IPS DF 19.7 (cell line): ENCODE data around the gene MDP1.
"Not testable (repeated sequence)": the region's sequence is repeated elsewhere in the genome, so short reads cannot be mapped to it uniquely, and the experiment has no call there.

Source experiments
- DNase-seq: peaks from one replicate; pipeline ENCODE4 v3.0.0-alpha.2; 2013; ENCODE audit warnings: low read depth, low spot score

Gene MDP1

DNA sequence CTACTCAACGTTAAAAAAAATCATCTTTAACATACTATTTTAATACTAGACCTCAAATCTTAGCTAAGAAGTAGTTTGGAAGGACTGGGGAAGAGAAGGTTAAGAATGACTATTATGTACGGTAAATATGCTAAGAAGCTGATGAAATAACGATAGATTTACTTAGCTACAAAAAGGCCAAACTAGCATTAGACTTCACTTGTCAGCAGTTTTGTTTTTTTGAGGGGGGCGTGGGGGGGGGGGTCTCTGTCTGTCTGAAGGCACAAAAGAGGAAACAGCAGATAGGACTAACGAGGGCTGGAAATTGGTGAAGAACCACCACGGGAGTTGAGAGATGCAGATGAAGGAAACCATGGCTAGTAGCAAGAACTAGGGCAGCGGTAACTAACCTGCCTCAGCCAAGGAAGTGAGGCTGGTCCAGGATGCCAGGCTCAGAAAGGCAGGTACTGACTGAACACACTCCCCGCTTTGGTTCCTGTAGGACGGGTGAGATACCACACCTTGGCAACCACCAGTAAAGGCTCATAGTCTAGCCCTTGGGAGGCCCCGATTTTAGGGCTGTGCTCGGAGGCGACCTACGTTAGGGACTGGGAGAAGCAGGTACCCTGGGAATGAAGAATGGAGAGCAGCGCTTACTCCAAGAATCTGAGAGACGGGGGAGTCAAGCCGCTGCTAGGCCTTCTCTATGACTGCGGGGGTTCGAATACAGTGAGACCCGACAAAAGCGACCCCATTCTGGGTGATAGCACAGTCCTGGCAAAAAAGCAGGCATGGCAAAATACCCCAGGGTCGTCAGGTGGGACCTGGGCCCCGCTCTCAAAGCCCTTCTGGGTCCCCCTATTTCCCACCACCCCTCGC, 15.6 kb upstream of the MDP1 start:
- DNase-seq: no peak

DNA sequence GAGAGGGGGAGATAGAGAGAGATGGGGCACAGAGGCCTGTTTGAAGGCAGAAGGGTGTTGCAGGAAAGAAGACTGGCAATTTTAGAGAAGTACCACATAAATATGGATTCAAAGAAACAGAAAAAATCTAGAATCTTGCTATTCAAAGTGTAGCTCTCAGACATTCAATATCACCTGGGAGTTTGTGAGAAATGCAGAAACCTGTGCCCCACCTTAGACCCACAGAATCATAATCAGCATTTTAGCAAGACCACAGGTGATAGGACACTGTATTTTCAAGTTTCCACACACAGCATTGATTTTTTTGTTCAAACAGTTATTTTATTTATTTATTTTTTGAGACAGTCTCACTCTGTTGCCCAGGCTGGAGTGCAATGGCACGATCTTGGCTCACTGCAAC, 13.0 kb upstream of the MDP1 start:
- DNase-seq: no peak

DNA sequence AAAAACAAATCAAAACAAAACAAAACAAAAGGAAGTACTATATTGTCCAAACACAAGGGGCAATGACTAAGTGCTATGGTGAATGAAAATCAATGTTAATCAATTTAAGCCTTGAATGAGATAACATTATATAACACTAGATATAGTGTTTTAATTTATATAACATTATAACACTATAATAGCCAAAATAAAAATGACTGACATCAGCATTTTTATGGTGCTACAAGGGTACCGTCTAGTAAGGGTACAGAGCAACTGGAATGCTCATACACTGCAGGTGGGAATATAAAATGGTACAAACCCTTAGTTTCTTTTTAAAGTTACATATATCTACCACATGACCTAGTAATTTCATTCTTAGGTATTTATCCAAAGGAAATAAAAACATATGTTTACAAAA, 10.6 kb upstream of the MDP1 start:
- DNase-seq: no peak

DNA sequence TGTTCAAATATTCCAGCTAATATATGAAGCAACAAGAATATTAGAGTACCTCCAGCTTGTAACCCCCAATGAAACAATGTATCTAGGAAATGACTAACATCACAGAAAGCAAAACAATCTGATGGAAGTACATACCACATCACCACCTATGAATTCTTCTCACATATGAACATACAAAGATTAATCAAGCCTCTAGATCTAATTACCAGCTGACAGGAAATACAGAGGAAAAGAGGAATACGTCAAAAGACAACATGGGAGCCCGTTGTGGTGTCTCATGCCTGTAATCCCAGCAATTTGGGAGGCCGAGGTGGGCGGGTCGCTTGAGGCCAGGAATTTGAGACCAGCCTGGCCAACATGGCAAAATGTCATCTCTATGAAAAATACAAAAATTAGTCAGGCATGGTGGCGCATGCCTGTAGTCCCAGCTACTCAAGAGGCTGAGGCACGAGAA, 8.8 kb upstream of the MDP1 start:
- no peak for DNase-seq

DNA sequence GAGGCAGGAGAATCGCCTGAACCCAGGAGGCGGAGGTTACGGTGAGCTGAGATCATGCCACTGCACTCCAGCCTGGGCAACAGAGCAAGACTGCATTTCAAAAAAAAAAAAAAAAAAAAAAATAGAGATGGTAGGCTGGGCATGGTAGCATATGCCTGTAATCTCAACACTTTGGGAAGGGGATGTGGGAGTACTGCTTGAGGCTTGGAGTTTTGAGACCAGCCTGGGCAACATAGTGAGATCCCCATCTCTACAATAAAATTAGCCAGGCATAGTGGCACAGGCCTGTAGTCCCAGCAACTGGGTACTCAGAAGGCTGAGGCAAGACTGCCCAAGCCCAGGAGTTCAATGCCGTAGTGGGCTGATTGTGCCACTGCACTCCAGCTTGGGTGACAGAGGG, 7.1 kb upstream of the MDP1 start:
- not testable (repeated sequence) for DNase-seq

DNA sequence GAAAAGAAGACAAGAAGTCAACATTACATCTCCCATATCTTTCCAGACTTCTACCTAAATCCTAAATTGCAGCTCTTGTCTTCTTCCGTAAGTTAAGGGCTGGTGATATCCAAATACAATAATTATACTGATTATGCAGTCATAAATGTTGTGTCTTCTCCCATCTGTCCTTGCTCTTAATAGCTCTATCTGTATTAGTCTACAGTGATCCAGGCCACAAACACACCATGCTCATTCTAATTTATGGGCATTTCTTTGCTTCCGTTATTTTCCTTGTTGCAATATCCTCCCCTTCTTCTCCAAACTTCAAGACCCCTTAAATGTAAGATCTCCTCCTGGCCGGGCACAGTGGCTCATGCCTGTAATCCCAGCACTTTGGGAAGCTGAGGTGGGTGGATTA, 3.7 kb upstream of the MDP1 start:
- no peak for DNase-seq

DNA sequence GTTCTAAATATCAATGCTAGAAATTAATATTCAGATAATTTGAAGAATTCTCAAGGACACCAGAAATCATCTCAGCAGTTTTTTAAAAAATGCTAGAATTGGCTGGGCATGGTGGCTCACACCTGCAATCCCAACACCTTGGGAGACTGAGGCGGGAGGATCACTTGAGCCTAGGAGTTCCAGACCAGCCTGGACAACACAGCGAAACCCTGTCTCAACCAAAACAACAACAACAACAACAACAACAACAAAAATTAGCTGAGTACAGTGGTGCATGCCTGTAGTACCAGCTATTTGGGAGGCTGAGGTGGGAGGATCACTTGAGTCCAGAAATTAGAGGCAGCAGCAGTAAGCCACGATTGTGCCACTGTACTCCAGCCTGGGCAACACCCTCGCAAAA, 3.2 kb upstream of the MDP1 start:
- DNase-seq: no peak

DNA sequence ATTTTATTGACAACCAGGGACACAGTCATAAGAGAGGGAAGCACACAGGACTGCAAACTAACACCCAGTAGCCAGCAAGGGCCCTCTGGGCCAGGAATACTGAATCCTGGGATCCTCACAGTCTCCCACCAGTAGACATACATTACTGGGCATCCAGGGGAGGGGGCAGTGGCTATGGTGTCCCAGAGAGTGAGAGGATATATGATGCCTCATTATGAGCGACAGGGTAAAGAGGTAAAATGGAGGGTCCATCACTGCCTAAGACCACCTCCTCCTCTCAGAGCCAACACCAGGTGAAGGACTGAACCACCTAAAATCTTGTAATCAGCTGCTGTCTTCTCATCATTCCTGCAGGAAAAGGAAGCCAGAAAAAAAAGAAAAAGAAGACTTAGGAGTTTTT, 1.0 kb upstream of the MDP1 start:
- not testable (repeated sequence) for DNase-seq

DNA sequence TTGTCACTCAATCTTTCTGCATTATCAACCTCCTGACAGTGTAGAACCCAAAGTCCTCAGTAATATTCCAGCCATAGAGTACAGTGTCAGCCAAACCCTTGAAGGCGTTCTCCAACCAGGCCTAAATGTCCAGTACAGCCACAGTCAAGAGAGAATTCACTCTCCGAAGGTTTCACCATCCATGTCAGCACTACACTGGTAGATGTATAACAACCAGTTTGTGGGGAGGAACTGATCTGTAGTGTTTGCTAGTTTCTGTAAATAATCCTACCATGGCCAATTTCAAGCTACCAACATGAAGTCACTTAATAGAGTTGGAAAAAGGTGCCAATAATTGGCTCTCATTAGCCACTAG, 456 bp upstream of the MDP1 start:
- no peak for DNase-seq

DNA sequence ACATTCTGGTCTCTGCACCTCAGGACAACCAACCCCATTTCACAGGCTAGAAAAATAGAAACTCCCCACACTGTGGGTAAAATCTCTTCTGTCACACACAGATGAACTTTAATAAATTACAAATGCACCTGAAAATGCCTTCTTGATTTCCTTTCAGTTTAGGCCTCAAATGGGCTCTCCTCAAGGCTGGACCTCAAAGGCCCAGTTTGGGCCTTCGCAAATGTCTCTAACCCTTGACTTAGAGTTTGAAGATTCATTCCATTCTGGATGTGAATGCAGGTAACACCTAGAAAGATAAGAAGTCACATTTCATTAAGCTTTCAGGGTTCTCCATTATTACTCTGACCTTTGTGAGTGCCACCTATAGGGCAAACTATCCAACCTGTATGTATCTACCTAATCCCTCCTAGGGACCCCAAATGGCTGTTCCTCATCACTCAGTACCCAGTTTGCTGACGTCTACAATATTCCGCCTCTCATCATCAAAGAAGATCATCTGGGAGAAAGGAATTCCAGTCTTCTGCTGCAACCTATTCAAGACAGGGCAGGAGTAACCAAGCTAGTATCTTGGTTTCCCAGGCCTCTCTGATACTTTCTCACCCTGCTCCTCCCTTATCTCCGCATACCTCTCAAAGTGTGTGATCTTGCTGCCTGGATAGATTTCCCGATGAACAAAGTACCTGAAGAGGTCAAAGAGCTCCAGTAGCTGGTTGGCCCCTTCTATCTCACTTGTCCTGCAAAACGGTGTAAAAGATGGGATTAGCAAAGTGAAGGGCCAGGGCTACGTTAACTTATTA, 1.8 kb downstream of the MDP1 start:
- DNase-seq: no peak

DNA sequence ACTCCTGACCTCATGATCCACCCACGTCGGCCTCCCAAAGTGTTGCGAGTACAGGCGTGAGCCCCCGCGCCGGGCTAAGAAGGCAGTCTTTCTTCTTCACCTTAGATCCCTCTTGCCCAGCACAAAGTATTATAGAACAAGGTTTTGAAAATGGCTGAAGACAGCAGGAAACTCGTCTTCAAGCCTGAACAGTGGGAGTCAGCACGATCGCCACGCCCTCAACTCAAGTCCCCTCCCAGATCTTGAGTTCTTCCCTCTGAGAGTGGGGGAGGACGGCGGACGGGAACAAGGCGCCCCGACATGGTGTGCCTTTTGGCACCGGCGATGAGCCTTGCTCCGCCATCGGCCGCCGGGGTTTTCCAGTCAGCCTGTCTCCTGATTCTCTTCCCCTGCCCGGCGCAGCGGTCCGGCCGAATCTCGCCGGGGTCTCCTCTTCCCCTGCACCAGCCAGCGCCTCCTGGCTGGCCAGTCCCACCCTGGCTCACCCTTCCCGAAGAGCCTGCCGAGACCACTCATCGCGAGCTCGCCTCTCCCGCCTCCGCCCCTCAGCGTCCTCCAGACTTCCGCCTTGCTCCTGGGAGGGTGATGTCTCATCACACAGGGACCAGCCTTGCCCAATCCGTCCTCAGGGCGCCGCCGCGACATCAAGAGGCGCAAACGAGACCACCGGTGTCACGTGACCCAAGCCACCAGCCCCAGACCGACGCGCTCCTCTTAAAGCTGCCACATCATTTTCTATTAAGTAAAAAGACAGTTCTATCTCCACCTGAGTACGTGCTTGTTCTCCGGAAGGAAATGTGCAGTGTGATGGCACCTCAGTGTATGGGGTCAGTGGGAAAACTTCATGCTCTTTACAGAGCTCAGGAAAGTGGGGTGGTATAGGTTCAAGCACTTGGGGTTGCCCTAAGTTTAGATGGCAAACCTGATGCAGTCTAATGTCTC, 2.7 kb downstream of the MDP1 start, which contains the start of gene CHMP4A:
Gene CHMP4A, minus strand, starts transcription at position 565 of the 942 bp plus-strand sequence. Its CDS starts 49 bp downstream, at position 516.
- peak; percentile 93 for DNase-seq

DNA sequence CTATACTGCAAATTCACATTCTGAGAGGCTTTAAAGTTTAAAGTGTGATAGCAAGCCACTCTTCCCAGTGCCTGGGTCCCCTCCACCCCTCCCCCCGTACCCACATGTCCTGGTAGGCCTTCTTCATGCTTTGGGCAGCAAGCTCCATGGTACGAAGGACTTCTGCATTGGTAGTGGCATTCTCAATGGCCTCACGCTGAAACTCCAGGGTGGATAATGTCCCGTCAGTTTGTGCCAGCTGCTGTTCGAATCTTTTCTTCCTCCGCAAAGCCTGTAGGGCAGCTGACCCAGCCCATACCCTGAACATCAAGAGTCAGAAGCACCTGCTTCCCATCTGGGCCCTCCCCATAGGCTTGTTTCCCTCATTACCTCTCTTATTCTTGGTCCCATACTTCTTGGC, 4.6 kb downstream of the MDP1 start:
- DNase-seq: no peak

DNA sequence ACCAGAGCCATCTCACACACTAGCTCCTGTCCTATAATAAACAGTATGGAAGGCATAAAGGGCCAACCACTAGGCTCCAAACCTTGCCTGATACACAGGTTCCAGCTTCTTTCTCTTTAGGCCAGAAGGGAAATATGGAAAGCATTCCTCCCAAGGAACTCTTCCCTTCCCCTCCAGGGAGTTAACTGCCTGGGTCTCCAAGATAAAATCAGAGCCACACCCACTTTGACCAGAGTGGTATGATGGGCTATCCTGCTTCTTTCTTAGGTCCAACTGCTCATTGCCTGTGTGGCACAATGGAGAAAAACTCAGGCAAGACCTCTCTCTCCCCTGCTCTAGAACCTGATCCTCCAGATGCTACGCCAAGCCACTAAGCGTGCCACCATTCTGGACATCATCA, 8.2 kb downstream of the MDP1 start:
- DNase-seq: no peak

DNA sequence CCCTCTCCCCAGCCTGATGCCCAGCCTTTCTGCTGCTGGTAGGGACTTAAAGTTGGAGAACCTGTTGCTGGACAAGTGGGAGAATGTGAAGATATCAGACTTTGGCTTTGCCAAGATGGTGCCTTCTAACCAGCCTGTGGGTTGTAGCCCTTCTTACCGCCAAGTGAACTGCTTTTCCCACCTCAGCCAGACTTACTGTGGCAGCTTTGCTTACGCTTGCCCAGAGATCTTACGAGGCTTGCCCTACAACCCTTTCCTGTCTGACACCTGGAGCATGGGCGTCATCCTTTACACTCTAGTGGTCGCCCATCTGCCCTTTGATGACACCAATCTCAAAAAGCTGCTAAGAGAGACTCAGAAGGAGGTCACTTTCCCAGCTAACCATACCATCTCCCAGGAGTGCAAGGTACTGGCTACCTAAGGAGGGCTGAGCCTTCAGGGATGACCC, 8.7 kb downstream of the MDP1 start:
- DNase-seq: no peak

DNA sequence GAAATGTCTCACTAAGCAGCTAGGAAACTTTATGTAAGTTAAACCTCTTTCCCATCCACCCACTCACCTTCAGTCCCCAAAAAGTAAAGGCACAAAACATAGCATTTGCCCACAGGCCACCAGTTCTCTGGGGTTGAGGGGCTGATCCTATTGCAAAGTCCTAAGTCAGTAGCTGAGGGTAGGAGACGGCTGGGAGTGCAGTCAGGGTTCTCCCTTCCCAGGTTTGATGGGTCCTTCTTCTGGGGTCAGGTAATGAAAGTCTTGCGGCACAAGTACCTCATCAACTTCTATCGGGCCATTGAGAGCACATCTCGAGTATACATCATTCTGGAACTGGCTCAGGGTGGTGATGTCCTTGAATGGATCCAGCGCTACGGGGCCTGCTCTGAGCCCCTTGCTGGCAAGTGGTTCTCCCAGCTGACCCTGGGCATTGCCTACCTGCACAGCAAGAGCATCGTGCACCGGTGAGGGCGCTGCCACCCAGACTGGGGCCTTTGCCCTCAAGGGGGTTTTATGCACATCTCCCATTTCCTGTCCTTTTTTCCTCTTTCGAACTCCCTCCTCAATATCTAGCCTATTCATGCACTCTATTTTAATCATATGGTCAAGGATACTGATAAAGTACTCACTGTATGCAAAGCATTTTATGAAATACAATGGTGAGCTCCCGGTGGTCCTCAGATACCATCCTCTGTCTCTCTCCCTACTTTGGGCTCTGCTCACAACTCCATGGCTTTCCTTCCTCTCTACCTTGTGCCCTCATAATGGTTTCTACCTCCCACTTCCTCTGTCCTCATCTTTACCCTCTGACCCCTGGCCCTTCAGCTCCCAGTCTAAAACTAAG, 9.4 kb downstream of the MDP1 start:
- no peak for DNase-seq

DNA sequence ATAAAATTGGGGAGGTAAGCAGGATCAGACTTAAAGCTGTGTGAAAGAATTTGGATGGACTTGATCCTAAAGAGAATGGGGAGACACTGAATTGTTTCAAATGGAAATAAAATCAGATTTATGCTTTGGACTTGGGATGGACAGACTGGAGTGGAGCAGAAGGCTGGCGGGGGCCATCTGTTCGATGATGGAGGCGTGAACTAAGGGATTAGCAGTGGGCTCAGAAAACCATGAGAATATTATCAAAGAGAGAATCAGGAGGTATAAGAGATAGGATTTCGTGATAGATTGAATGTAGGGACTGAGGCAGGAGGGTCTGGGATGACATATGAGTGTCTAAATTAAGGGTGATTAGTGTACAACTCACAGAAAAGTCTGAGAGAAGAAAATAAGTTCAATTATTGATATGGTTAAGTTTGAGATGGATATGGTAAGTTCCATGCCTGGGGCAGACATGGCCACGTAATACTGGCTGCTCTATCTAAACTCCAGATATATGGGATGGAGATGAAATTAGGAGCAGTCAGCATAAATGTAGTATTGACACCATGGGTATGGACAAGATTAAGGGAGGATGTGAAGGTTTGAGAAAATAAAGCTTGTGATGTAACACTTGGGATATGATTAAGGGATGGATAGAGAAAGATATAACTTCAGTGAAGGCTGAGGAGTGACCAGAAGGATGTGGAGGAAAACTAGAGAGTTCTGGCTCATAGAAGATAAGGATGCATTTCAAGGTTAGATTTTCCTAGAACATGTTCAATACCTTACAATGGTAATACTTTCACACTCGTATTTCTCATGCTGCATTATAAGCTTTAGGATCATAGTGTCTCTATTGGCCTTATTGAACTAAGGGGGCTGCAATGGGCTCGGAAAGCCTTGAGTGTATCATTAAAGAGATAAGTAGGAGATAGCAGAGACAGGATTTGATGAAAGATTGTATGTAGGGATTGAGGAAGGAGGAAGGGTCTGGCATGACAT, 11.4 kb downstream of the MDP1 start:
- DNase-seq: no peak

DNA sequence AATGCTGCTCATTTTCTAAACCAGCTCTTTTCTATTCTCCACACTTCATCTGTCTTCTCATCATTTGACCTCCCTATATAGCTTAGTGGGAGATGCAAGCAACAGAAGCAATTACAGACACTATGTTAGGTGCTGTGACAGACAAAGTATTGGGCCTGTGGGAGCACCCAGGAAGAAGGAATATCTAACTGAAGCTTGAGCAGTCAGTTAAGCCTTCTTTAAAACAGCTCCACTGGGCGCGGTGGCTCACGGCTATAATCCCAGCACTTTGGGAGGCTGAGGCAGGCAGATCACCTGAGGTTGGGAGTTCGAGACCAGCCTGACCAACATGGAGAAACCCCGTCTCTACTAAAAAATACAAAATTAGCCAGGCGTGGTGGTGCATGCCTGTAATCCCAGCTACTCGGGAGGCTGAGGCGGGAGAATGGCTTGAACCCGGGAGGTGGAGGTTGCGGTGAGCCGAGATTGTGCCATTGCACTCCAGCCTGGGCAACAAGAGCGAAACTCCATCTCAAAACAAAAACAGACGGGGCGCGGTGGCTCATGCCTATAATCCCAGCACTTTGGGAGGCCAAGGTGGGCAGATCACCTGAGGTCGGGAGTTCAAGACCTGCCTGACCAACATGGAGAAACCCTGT, 12.5 kb downstream of the MDP1 start:
- not testable (repeated sequence) for DNase-seq

DNA sequence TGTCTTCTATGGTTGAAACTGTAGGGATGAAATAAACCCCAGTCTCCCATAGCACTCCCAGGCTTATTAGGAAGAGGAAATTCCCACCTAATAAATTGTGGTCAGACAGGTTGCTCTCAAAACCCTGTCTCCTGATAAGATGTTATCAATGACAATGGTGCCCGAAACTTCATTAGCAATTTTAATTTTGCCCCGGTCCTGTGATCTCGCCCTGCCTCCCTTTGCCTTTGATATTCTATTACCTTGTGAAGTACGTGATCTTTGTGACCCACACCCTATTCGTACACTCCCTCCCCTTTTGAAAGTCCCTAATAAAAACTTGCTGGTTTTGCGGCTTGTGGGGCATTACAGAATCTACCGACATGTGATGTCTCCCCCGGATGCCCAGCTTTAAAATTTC, 13.3 kb downstream of the MDP1 start:
- not testable (repeated sequence) for DNase-seq
